Raji (cell line): ENCODE results near the gene MCRIP2.

Source experiments
- POLR2A ChIP-seq: IDR thresholded peaks from 2 replicates; pipeline ENCODE4 v1.6.1; 2011; ENCODE audit warnings: low read depth, low read length, control low read depth; ENCODE audit not compliant: insufficient read depth

The MCRIP2 gene

GRCh38 chr16:609316-609715 is 32.3 kb upstream of the MCRIP2 start:
- TF ChIP-seq POLR2A, result no peak

GRCh38 chr16:609984-610383 is 31.6 kb upstream of the MCRIP2 start:
- no peak for TF ChIP-seq POLR2A

GRCh38 chr16:610513-611381 is 30.9 kb upstream of the MCRIP2 start:
- no peak for TF ChIP-seq POLR2A

- no peak for TF ChIP-seq POLR2A
Observed at GRCh38 chr16:615122-615521, 26.5 kb upstream of the MCRIP2 start.

GRCh38 chr16:616733-617586 is 24.7 kb upstream of the MCRIP2 start:
- TF ChIP-seq POLR2A, result no peak

GRCh38 chr16:617855-618254 is 23.8 kb upstream of the MCRIP2 start:
- TF ChIP-seq POLR2A, result no peak

- no peak for TF ChIP-seq POLR2A
Observed at GRCh38 chr16:619476-620100, 22.0 kb upstream of the MCRIP2 start.

GRCh38 chr16:620700-621525 is 20.7 kb upstream of the MCRIP2 start:
- no peak for TF ChIP-seq POLR2A

- no peak for TF ChIP-seq POLR2A
Observed at GRCh38 chr16:621526-622105, 20.0 kb upstream of the MCRIP2 start.

- TF ChIP-seq POLR2A, result no peak
Observed at GRCh38 chr16:622920-623280, 18.7 kb upstream of the MCRIP2 start.

- no peak for TF ChIP-seq POLR2A
Observed at GRCh38 chr16:624526-625070, 17.0 kb upstream of the MCRIP2 start.

- no peak for TF ChIP-seq POLR2A
Observed at GRCh38 chr16:625117-625976, 16.3 kb upstream of the MCRIP2 start.
